NCI-H1694 treated with DMSO at 0.1 percent for 48 hours (cell line): ENCODE data around the gene TCF23.
"Not testable (repeated sequence)": the region's sequence is repeated elsewhere in the genome, so short reads cannot be mapped to it uniquely, and the experiment has no call there.

Experiments
- DNase-seq: peaks from one replicate; lab custom pipeline; 2025; lab: John Stamatoyannopoulos, UW

The TCF23 gene

DNA sequence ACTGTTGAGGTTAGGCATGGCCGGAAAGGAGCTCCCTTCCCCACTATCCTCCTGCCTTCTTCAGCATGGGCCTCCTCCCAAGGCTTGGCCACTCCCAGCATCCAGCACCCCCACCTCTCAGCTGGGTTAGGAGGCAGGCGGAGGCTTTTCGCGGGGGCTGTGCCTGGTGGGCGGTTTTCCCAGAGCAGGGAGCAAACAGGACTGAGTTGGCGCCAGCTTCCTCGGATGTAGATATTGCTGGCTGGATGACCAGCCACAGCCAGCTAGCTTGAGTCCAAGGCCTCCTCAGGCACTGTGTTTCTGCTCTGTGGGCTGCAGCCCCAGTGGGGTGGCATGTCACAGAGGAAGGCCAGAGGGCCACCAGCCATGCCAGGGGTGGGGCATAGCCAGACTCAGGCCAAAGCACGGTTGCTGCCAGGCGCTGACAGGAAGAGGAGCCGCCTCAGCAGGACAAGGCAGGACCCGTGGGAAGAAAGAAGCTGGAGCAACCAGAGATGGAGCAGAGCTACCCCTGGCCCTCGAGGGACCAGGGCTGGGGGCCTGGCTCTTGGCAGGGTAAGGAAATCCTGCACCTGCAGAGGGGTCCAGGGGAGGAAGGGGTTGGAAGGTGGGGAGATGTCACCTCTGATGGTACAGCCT lies at the start of gene TCF23:
TSS of gene TCF23 (plus strand) at position 204 of the 639 bp plus-strand sequence. CDS start at position 334, 130 bp downstream.
- DNase-seq: no peak

DNA sequence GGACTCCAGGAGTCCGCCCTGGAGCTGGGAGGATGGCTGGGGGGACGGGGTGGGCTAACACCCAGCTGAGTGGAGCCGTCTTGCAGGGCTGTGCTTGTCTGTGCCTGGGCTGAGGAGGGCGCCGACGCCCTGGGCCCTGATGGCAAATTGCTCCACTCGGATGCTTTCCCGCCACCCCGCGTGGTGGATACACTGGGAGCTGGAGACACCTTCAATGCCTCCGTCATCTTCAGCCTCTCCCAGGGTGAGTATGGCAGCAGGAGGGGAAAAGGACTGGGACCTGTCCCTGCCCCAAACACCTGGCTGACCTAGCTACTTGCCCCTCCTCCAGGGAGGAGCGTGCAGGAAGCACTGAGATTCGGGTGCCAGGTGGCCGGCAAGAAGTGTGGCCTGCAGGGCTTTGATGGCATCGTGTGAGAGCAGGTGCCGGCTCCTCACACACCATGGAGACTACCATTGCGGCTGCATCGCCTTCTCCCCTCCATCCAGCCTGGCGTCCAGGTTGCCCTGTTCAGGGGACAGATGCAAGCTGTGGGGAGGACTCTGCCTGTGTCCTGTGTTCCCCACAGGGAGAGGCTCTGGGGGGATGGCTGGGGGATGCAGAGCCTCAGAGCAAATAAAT lies 49.4 kb upstream of the TCF23 start:
- DNase-seq: no peak

DNA sequence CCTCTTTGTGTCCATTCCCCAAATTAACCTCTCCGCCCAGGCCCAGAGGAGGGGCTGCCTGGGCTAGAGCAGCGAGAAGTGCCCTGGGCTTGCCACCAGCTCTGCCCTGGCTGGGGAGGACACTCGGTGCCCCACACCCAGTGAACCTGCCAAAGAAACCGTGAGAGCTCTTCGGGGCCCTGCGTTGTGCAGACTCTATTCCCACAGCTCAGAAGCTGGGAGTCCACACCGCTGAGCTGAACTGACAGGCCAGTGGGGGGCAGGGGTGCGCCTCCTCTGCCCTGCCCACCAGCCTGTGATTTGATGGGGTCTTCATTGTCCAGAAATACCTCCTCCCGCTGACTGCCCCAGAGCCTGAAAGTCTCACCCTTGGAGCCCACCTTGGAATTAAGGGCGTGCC lies 48.8 kb upstream of the TCF23 start:
- no peak for DNase-seq

DNA sequence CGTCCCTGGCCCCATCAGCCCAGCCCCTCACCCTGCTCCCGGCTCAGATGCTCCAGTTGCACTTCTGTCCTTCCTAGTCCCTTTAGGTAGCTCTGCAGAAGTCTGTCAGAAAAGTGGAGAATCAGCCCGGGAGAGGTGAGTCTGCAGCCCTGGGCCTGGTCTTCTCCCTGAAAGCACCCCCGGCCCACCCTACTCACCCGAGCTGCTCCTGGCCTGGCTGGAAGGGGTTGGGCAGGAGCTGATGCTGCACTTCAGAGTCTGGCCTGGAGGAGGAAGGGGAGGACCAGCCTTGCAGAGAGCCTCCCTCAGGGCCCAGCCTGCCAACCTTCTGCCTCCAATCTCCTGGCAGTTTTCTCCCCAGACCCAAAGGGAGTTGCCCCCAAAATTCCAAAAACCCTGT lies 46.5 kb upstream of the TCF23 start:
- no peak for DNase-seq

DNA sequence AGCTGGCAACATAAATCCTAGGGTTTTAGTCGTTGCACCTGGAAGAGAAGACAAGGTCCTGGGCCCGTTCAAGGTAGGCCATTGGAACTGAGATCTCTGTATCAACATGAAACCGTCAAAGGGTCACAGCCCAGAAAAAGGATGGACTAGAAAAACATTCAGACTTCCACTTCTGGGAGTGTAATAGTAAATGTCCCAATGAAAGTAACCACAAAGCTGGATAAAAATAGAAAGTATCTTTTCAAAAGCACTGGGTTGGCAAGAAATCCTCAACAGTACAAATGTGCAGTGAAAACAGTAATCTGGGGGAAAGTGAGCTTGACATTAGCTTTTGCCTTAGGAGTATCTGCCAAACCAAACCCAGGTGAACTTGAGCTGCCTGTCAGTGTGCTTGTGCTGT lies 42.8 kb upstream of the TCF23 start:
- no peak for DNase-seq

DNA sequence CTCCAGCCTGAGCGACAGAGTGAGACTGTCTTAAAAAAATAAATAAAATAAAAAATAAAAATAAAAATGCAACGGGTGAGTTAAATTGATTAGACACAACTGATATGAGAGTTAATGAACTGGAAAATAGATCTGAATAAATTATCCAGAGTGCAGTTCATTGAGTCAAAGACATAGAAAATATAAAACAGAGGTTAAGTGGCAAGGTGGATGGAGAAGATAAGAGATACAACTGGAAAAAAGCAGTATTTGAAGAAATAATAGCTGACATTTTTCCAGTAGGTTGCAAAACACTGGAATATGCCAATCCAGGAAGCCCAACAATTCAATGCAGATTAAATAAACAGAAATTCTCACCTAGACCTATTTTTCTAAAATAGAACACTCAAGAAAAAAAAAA lies 40.6 kb upstream of the TCF23 start:
- no peak for DNase-seq

DNA sequence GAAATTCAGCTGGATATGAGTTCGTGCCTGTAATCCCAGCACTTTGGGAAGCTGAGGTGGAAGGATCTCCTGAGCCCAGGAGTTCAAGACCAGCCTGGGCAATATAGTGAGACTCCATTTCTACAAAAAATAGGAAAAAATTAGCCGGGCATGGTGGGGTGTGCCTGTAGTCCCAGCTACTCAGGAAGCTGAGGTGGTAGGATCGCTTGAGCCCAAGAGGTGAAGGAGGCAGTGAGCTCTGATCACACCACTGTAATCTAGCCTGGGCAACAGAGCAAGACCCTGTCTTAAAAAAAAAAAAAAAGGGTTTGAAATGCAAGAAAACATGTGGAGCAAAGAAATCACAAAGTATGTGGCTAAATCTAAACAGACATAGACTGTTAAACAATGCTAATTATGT lies 39.7 kb upstream of the TCF23 start:
- DNase-seq: no peak

DNA sequence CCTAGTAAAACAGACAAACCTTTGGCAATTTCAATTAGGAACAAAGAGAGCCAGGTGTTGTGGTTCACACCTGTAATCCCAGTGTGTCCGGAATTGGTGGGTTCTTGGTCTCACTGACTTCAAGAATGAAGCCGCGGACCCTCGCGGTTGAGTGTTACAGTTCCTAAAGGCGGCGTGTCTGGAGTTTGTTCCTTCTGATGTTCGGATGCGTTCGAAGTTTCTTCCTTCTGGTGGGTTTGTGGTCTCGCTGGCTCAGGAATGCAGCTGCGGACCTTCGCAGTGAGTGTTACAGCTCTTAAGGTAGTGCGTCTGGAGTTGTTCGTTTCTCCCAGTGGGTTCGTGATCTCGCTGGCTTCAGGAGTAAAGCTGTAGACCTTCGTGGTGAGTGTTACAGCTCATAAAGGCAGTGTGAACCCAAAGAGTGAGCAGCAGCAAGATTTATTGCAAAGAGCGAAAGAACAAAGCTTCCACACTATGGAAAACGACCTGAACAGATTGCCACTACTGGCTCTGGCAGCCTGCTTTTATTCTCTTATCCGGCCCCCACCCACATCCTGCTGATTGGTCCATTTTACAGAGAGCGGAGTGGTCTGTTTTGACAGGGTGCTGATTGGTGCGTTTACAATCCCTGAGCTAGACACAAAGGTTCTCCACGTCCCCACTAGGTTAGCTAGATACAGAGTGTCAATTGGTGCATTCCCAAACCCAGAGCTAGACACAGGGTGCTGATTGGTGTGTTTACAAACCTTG lies 38.0 kb upstream of the TCF23 start:
- not testable (repeated sequence) for DNase-seq

DNA sequence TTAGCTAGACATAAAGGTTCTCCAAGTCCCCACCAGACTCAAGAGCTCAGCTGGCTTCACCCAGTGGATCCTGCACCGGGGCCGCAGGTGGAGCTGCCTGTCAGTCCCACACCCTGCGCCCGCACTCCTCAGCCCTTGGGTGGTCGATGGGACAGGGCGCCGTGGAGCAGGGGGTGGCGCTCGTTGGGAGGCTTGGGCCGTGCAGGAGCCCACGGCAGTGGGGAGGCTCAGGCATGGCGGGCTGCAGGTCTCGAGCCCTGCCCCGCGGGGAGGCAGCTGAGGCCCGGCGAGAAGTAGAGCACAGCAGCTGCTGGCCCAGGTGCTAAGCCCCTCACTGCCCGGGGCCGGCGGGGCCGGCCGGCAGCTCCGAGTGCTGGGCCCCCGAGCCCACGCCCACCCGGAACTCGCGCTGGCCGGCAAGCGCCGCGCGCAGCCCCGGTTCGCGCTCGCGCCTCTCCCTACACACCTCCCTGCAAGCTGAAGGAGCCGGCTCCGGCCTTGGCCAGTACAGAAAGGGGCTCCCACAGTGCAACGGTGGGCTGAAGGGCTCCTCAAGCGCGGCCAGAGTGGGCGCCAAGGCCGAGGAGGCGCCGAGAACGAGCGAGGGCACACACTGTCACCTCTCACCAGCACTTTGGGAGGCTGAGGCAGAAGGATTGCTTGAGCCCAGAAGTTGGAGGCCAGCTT lies 37.3 kb upstream of the TCF23 start:
- not testable (repeated sequence) for DNase-seq

DNA sequence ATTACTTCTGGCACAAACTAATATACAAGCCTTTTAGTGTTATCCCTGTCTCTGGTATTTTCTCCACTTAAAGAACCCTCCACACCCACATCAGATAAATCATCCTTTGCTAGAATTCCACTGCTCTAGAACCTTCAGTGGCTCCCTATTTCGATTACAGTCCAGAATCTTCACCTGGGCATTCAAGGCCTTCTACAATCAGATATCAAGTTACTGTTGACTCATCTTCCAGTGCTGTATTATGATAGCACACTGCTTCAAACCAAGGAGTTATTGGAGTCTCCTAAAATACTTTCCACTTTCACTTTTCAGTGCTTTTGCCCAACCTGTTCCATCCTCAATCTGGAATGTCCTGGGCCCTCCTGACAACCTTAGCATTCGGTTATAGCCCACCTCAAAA lies 33.3 kb upstream of the TCF23 start:
- DNase-seq: no peak

DNA sequence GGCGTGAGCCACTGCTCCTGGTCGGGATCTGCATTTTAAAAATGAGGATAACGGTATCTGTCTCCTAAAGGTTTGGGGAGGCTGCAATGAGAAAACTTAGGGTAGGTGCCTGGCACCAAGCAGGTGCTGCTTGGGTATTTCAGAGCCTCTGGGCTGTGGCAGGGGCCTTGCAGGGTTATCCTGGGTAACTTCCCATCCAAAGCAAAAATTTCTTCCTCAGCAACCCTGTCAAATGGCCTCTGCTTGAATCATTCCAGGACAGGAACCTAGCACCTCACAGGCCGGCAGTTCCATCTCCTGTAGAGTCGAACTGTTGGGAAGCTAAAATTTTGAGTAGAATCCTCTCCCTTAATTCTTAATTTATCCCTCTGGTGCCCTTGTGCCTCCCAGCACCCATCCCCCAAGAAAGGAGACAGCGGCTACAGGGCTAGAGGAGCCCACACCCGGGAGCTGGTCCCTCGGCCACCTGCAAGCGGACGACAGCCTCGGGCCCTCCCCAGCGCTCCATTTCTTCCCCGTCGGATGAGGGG lies 30.7 kb upstream of the TCF23 start:
- no peak for DNase-seq

DNA sequence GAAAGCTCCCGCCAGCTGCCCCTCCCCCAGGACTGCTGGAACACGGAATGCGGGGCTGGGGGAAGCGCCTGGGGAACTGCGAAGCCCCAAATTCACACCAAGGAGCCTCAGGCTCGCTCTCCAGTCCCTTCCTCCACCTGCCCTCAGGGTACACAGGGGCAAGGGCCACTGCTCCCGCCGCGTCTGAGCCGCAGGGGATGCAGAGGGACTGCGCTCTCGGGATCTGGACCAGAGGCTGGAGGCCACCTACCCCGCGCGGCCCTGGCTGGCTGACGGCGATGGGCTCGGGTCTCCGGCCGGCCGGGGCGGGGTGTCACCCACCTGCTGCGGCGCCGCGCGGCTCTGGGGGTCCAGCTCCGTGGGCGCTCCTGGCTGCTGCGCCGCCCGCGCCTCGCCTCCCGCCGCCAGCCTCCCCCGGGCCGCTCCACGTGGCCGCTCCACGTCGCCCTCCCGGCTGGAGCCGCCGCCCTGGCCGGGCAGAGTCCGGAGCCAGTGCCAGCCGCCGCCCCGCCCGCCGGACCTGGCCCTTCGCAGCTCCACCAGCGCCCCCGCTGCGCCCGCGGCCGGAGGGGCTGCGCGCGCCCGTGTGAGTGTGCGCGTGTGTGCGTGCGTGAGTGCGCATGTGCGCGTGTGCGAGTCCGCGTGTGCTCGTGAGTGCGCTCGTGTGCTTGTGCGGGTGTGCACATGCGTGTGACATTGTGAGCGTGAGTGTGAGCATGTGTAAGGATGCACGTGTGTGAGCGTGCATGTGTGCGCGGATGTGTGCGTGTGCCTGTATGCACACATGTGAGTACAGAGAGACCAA lies 30.1 kb upstream of the TCF23 start, which contains the start of gene CGREF1:
TSS of gene CGREF1 (minus strand) at position 604 of the 805 bp plus-strand sequence. CDS start 14,762 bp downstream, outside the sequence.
- no peak for DNase-seq

DNA sequence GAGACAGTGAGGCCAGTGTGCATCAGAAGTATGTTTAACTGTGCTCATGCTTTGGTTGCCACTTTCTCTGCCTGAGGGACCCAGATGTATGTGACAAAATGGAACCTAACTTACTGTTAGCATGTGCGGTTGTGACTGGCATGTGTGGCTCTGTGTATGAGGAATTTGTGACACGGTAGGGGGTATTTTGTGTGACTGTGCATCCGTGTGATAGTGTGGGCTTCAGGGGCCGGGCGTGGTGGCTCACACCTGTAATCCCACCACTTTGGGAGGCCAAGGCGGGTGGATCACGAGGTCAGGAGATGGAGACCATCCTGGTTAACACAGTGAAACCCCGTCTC lies 29.5 kb upstream of the TCF23 start:
- not testable (repeated sequence) for DNase-seq

DNA sequence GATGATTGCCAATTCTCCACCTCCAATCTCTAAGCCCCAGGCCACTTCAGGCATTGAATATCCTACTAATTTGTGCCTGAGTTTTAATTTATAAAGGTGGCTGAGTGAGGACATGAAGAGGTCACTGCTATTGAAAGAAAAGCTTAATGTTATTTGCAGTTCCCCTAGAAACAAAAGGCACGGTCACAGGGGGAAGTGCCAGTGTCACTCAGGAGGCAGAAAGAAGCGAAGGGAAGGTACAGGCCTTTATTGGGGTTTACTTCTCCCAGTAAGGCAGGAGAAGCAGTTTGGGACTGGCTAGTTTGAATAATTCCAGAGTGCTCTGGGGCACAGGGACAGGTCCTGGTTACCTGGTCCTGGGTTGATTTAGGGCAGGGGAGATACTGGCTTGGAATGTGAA lies 26.9 kb upstream of the TCF23 start:
- DNase-seq: no peak

DNA sequence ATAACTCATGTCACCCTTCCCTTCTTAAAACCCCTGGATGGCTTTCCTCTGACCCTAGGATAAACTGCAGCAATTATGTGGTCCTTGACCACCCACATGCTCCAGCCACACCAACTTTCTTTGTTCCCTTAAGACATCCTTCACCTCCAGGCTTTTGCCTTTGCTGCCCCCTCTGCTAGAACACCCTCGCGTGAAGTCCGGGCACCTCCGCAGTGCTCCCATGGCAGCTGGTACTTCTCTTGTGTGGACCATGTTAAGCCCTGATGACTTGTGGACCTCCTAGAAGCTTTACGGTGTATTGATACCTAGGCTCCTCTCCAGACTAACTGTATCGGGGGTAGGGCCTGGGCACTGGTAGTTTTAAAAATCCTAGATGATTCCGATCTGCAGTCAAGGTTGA lies 26.0 kb upstream of the TCF23 start:
- DNase-seq: no peak

DNA sequence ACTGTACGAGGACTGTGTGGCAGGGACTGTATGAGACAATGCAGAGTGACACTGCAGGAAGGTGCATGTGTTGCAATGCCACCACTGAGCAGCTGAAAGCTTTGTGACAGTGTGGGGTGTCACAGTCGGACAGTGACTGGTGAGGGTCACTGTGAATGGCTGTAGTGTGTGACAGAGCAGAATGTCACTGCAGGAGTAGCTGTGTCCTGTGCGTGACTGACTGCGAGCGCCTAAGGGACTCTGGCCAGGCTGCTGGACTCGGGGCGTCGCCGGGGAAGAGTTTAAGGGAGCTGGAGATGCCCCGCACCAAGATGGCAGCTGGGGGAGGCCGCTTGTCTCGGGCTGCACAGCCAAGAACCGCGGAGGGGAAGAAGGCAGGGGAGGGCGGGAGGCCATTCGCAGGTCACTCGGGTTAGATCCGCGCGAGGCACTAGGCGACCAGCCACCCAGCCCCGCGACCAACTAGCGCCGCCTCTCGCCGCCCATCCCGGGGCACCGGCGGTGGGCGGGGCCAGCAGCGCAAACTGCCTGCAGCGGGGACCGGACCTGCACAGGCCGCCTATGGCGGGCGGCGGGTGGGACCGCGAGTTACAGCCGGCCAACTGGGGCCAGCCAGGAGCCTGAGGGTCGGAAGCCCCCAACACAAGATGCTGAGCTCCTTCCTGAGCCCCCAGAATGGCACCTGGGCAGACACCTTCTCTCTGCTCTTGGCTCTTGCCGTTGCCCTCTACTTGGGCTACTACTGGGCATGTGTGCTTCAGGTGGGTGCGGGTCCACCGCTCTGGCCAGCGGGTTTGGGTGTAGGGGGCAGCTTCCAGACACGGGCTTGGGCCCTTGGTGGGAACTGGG lies 25.3 kb upstream of the TCF23 start, which contains the start of gene ABHD1:
TSS of gene ABHD1 (plus strand) at position 514 of the 849 bp plus-strand sequence. CDS start at position 648, 134 bp downstream.
- DNase-seq: no peak

DNA sequence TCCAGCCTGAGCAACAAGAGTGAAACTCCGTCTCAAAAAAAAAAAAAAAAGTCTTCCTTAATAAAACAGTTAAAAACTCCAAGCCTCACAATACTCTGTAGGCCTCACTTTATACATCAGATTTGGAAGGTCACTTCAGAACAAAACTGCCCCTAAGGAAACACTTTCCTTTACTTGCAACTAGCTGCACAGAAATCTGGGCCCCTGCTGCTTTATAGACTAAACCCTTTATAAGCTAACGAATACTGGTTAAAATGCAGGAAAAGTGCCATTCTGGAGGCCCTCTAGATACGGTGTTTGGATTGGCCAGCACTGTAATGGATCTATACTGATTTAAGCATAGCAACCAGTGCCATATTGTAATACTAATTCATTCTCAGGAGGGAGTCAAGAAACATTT lies 23.7 kb upstream of the TCF23 start:
- DNase-seq: no peak

DNA sequence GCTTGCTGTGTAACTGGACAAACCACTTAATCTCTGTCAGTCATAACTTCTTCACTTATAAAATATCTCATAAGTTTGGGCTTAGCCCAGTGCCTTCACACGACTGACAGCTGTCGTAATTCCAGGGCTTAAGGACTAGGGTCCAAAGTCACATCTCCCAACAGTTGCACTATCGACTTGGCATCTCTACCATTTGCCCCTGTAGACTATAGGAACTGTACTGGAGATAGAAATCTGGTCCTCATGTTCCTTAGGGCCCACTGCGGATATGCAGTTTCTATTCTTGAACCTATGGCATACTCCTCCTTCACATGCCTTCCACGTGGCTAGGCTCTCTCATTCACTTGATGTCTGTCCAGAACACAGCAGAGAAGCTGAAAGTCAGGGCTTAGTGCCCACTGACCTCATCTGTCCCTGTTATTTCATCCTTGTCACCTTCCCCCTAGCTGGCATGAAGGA lies 22.5 kb upstream of the TCF23 start:
- DNase-seq: no peak

DNA sequence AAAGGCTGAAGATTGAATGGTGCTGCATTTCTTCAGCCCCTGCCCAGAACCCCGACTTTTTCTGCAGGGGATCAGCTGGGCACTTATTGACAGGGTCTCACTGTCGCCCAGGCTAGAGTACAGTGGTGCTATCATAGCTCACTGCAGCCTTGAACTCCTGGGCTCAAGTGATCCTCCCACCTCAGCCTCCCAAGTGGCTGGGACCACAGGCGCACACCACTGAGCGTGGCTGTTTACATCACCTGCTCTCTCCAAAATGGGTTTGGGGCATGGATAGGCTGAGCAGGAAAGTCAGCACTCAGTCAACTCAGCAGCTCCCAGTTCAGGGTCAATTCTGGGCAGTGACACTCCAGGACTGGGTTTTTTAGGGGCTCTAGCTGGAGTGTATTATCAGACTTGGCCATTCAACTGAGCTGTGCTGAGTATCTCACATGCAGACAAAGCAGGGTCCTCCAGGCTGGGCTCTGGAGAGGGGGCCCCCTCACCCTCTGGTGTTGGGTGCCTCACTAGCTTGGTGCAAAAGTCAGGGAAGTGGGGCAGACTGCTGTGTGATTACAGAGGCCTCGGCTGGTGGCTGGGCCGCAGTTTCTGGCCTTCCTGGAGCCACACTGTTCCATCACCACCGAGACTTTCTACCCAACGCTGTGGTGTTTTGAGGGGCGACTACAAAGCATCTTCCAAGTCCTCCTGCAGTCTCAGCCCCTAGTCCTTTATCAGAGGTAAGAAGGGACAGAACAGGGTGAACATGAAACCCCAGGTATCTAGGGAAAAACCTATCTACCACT lies 20.7 kb upstream of the TCF23 start:
- no peak for DNase-seq
